ENCODE results near the gene FHOD3. TPM values are rescaled to one million over a fixed set of nuclear protein-coding genes. Genes with fewer than 3 reads are reported as not detected.

The FHOD3 gene
- total and polyA plus RNA-seq, 2 donors, result 0.90 to 4.1 TPM

DNA sequence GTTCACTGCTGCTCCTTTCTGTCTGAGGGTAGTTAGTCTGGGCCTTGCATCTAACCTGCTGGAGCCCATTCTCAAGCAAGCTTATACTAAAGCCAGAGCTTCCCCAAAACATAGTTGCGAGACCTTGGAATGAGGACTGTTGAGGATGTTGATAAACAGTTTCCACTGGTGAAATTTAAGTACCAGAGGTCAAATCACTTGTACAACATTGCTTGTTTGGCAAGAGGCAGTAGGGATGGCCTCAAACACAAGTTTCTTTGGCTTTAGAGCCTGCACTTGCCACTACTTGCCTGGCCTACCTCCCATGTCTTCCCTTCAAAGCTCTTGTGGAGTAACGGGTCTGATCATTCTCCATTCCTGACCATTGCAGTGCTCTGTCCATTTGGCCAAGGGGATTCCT lies 262.7 kb downstream of the FHOD3 start:
- DNase-seq (ENCODE audit: low read depth in 6 of 9, low spot score in 9 of 9), result no peak
- H3K27ac ChIP-seq (ENCODE audit: low read depth in 1 of 2, low read length in 1 of 2), result no peak overlapping the region
- H3K9me3 ChIP-seq (ENCODE audit: control insufficient read depth in 2 of 2, insufficient read depth in 1 of 2, low read length in 1 of 2), result no peaks in the 10 kb centered on the region
- WGBS, result 89% methylated on average over 2 of the region's 2 CpGs
- H3K4me1 ChIP-seq (ENCODE audit: control insufficient read depth in 2 of 2, insufficient read depth in 2 of 2, low read length in 2 of 2), result no peaks in the 10 kb centered on the region
- no peak overlapping the region for H3K4me3 ChIP-seq (ENCODE audit: low read length in 2 of 2)
- no peaks in the 10 kb centered on the region for H3K36me3 ChIP-seq (ENCODE audit: control insufficient read depth in 2 of 2, insufficient read depth in 2 of 2, low read length in 1 of 2)
- no peaks in the 10 kb centered on the region for H3K27me3 ChIP-seq (ENCODE audit: control insufficient read depth in 2 of 2, insufficient read depth in 1 of 2, low read length in 1 of 2)

DNA sequence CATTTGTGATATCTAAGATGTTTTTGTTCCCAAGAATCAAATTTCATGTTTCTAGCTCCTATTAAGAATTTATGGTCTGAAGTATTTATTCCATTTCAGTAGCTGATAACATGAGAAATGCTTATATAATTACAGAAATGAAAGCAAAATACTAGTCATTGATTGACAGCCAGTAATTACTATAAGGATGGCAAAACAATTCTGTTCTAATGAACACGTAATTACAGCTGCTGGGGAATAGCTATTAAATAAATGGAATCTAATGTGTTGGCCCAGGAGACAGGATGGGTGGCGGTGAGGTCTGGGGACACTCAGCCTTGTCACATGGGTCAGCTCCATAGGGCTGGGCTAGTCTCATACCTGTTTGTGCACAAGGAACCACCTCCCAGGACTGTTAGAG lies 263.5 kb downstream of the FHOD3 start:
- no peaks in the 10 kb centered on the region for H3K27me3 ChIP-seq (ENCODE audit: control insufficient read depth in 2 of 2, insufficient read depth in 1 of 2, low read length in 1 of 2)
- WGBS, result 95% methylated on average over 2 of the region's 2 CpGs
- H3K4me1 ChIP-seq (ENCODE audit: control insufficient read depth in 2 of 2, insufficient read depth in 2 of 2, low read length in 2 of 2), result no peaks in the 10 kb centered on the region
- H3K27ac ChIP-seq (ENCODE audit: low read depth in 1 of 2, low read length in 1 of 2), result no peak overlapping the region
- no peaks in the 10 kb centered on the region for H3K9me3 ChIP-seq (ENCODE audit: control insufficient read depth in 2 of 2, insufficient read depth in 1 of 2, low read length in 1 of 2)
- H3K36me3 ChIP-seq (ENCODE audit: control insufficient read depth in 2 of 2, insufficient read depth in 2 of 2, low read length in 1 of 2), result no peaks in the 10 kb centered on the region
- DNase-seq (ENCODE audit: low read depth in 6 of 9, low spot score in 9 of 9), result no peak
- no peak overlapping the region for H3K4me3 ChIP-seq (ENCODE audit: low read length in 2 of 2)

DNA sequence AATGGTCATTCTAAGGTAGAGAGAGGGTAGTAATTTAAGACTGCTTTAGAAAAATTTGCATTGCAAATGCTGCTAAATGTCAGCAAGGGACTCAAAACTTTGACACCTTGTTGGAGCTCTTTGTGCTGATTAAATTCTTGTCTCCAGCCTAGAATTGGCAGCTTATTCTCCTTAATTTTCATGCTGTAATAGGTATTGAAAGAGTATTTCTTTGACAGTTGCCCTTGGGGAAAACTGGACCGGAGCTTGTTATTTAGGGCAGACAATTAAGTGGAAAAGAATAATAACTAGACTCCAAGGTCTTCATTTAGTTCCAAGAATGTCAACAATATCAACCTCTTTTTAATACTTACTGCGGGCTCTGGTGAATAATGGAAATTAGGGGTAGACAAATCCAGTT lies 267.3 kb downstream of the FHOD3 start:
- no peaks in the 10 kb centered on the region for H3K4me1 ChIP-seq (ENCODE audit: control insufficient read depth in 2 of 2, insufficient read depth in 2 of 2, low read length in 2 of 2)
- H3K4me3 ChIP-seq (ENCODE audit: low read length in 2 of 2), result no peak overlapping the region
- H3K36me3 ChIP-seq (ENCODE audit: control insufficient read depth in 2 of 2, insufficient read depth in 2 of 2, low read length in 1 of 2), result no peaks in the 10 kb centered on the region
- WGBS, result 93% methylated on average over 2 of the region's 2 CpGs
- H3K27ac ChIP-seq (ENCODE audit: low read depth in 1 of 2, low read length in 1 of 2), result no peak overlapping the region
- H3K9me3 ChIP-seq (ENCODE audit: control insufficient read depth in 2 of 2, insufficient read depth in 1 of 2, low read length in 1 of 2), result no peaks in the 10 kb centered on the region
- DNase-seq (ENCODE audit: low read depth in 6 of 9, low spot score in 9 of 9), result no peak
- no peaks in the 10 kb centered on the region for H3K27me3 ChIP-seq (ENCODE audit: control insufficient read depth in 2 of 2, insufficient read depth in 1 of 2, low read length in 1 of 2)

DNA sequence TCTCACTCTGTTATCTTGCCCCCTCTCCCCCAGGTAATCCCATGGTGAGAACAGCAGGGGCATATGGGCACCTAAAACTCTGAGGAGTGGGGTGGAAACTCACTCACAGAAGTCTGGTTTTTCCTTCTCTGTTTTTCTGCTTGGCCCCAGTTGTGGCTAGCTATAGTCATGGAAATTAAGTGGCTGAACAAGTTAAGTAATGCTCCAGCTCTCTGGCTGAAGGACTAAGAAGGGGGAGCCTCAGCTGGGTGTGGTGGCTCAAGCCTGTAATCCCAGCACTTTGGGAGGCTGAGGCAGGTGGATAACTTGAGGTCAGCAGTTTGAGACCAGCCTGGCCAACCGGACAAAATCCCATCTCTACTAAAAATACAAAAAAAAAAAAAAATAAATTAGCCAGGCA lies 270.3 kb downstream of the FHOD3 start:
- Histone ChIP-seq H3K36me3 (ENCODE audit: control insufficient read depth in 2 of 2, insufficient read depth in 2 of 2, low read length in 1 of 2) (no peaks in the 10 kb centered on the region), H3K4me3 (ENCODE audit: low read length in 2 of 2) (no peak overlapping the region), H3K9me3 (ENCODE audit: control insufficient read depth in 2 of 2, insufficient read depth in 1 of 2, low read length in 1 of 2) (no peaks in the 10 kb centered on the region), H3K4me1 (ENCODE audit: control insufficient read depth in 2 of 2, insufficient read depth in 2 of 2, low read length in 2 of 2) (no peaks in the 10 kb centered on the region), H3K27me3 (ENCODE audit: control insufficient read depth in 2 of 2, insufficient read depth in 1 of 2, low read length in 1 of 2) (no peaks in the 10 kb centered on the region), H3K27ac (ENCODE audit: low read depth in 1 of 2, low read length in 1 of 2) (no peak overlapping the region)
- WGBS, result 100% methylated on average over 1 of the region's 1 CpG
- no peak for DNase-seq (ENCODE audit: low read depth in 6 of 9, low spot score in 9 of 9)

DNA sequence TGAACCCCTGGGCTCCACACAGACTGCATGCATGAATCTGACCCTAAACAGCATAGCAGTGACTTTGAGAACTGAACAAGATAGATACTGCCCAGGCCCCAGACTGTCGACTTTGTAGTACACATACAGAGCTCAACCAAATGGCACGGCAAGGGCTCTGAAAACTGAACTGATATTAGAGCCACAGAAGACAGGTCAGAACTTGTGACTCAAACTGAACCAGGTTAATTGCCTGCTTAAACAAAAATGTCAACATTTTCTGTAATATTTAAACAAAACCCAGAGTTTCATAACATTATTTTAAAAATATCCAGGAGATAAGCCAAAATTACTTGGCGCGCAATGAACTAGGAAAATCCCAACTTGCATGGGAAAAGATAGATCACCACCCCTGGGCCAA lies 271.0 kb downstream of the FHOD3 start:
- Histone ChIP-seq H3K27ac (ENCODE audit: low read depth in 1 of 2, low read length in 1 of 2) (no peak overlapping the region), H3K9me3 (ENCODE audit: control insufficient read depth in 2 of 2, insufficient read depth in 1 of 2, low read length in 1 of 2) (no peaks in the 10 kb centered on the region), H3K4me1 (ENCODE audit: control insufficient read depth in 2 of 2, insufficient read depth in 2 of 2, low read length in 2 of 2) (no peaks in the 10 kb centered on the region), H3K36me3 (ENCODE audit: control insufficient read depth in 2 of 2, insufficient read depth in 2 of 2, low read length in 1 of 2) (no peaks in the 10 kb centered on the region), H3K4me3 (ENCODE audit: low read length in 2 of 2) (no peak overlapping the region), H3K27me3 (ENCODE audit: control insufficient read depth in 2 of 2, insufficient read depth in 1 of 2, low read length in 1 of 2) (no peaks in the 10 kb centered on the region)
- 90% methylated on average over 4 of the region's 4 CpGs for WGBS
- no peak for DNase-seq (ENCODE audit: low read depth in 6 of 9, low spot score in 9 of 9)

DNA sequence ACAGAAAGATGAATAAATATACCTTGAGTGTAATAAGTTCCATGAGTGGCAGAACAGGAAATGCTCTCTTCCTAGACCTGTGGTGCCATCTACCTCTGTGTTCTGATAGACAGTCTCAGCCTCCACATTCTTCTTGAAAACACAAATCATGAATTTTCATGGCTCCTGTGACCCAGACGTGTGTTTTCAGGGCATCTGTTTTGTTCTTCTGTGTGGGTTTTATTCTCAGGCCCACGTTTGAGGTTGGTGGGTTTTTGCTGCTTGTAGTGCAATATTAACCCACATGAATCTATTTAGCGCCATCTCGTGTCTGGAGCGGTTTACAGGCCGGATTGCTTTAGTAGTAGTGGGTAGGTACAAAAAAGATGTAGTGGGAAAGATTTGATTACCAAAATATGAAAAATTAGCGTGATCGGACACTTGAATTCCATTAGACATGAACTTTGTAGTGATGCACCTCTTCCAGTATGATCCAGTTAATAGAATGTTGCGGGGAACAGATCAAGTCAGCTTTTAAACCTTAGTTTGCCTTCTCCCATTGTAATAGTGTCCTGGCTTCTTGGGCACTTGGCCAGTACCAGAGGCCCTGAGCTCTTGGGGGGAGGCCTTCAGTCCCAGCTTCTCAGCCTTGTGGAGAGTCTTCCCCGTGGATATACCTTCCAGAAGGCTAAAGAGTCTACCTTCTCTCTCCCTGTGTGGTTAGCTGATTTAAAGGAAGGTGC lies 274.8 kb downstream of the FHOD3 start:
- Histone ChIP-seq H3K4me3 (ENCODE audit: low read length in 2 of 2) (no peak overlapping the region), H3K4me1 (ENCODE audit: control insufficient read depth in 2 of 2, insufficient read depth in 2 of 2, low read length in 2 of 2) (no peaks in the 10 kb centered on the region), H3K27me3 (ENCODE audit: control insufficient read depth in 2 of 2, insufficient read depth in 1 of 2, low read length in 1 of 2) (peaks cover 0 to 2% of the 10 kb centered on the region in 2 donors), H3K27ac (ENCODE audit: low read depth in 1 of 2, low read length in 1 of 2) (no peak overlapping the region), H3K36me3 (ENCODE audit: control insufficient read depth in 2 of 2, insufficient read depth in 2 of 2, low read length in 1 of 2) (no peaks in the 10 kb centered on the region), H3K9me3 (ENCODE audit: control insufficient read depth in 2 of 2, insufficient read depth in 1 of 2, low read length in 1 of 2) (no peaks in the 10 kb centered on the region)
- WGBS, result 31% methylated on average over 10 of the region's 10 CpGs
- DNase-seq (ENCODE audit: low read depth in 6 of 9, low spot score in 9 of 9), result peak in 7 of 9 donors; percentile 24 to 66 (median 32)

DNA sequence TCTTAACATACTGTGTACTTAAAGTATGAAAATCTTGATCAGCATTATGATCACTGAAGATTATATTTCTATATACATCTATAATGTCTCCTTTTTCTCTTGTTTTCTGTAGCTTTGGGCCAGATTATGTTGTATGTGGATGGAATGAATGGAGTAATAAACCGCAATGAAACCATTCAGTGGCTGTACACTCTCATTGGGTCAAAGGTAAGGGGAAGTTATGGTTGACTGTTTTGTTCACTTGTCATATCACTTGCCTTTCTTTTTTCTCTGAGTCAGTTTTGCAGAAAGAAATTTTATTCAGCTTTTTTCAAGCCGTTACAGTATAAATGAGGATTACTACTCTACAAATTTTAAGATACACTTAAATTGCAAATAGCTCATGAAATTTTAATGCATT lies 278.8 kb downstream of the FHOD3 start:
- no peaks in the 10 kb centered on the region for H3K9me3 ChIP-seq (ENCODE audit: control insufficient read depth in 2 of 2, insufficient read depth in 1 of 2, low read length in 1 of 2)
- peaks cover 0 to 2% of the 10 kb centered on the region in 2 donors for H3K27me3 ChIP-seq (ENCODE audit: control insufficient read depth in 2 of 2, insufficient read depth in 1 of 2, low read length in 1 of 2)
- no peak overlapping the region for H3K4me3 ChIP-seq (ENCODE audit: low read length in 2 of 2)
- WGBS, result 97% methylated on average over 2 of the region's 2 CpGs
- no peaks in the 10 kb centered on the region for H3K36me3 ChIP-seq (ENCODE audit: control insufficient read depth in 2 of 2, insufficient read depth in 2 of 2, low read length in 1 of 2)
- H3K27ac ChIP-seq (ENCODE audit: low read depth in 1 of 2, low read length in 1 of 2), result no peak overlapping the region
- no peaks in the 10 kb centered on the region for H3K4me1 ChIP-seq (ENCODE audit: control insufficient read depth in 2 of 2, insufficient read depth in 2 of 2, low read length in 2 of 2)
- DNase-seq (ENCODE audit: low read depth in 6 of 9, low spot score in 9 of 9), result no peak

DNA sequence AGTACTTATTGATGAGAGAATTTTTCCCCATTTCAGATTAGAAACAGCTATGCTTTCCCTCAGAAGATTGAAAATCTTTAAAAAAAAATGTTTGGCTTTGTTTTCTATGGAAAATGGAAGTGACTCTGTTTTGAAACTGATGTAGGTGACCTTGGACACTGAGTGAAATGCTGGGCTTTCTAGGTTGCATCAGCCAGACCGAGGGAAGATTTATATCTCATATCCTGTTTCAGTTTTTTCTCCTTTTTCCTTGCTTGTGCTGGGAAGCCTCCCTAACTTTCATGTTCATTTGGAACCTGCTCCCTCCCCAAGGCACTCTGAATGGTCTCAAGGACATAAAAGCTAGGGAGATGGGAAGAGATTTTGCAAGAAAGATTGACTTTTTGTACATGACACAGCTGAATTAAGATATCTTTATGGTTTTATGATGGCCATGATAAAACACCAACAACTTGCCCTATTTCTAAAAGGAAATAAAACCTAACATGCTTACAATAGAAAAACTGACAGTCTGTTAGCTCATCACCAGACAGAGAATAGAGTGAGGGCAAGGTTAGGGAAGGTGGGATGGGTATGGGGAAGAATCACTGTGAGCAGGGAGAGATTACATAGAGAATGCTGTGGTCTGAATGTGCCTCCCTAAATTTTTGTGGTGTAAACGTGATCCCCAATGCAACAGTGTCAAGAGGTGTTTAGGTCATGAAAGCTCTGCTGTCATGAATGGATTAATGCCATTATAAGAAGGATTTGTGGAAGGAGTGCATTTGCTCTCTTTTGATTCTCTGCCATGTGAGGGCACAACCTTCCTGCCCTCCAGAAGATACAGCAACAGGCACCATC lies 281.6 kb downstream of the FHOD3 start:
- WGBS, result 71% methylated on average over 2 of the region's 2 CpGs
- no peak overlapping the region for H3K27ac ChIP-seq (ENCODE audit: low read depth in 1 of 2, low read length in 1 of 2)
- DNase-seq (ENCODE audit: low read depth in 6 of 9, low spot score in 9 of 9), result no peak

DNA sequence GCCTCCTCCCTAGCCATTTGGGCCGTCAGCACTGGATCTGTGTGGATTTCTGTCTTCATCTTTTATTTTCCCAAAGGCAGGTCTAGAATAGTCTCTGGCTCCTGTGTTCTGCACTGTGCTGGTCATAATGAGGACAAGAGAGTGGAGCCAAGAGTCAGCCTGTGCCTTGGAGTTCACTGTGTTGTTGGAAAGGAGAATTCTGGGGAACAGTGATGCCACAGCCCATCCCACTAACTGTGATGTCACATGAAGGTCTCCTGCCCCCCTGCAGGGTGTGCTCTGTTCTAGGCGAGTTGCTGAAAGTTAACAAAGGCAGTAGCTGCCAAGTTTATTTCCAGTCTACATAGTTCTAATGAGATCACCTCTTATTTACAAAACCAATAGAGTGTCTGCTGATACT lies 282.8 kb downstream of the FHOD3 start:
- no peak for DNase-seq (ENCODE audit: low read depth in 6 of 9, low spot score in 9 of 9)
- Histone ChIP-seq H3K9me3 (ENCODE audit: control insufficient read depth in 2 of 2, insufficient read depth in 1 of 2, low read length in 1 of 2) (no peaks in the 10 kb centered on the region), H3K27me3 (ENCODE audit: control insufficient read depth in 2 of 2, insufficient read depth in 1 of 2, low read length in 1 of 2) (peaks cover 0 to 2% of the 10 kb centered on the region in 2 donors), H3K36me3 (ENCODE audit: control insufficient read depth in 2 of 2, insufficient read depth in 2 of 2, low read length in 1 of 2) (no peaks in the 10 kb centered on the region), H3K4me3 (ENCODE audit: low read length in 2 of 2) (no peak overlapping the region), H3K27ac (ENCODE audit: low read depth in 1 of 2, low read length in 1 of 2) (peak overlapping the region; percentile 25 to 55), H3K4me1 (ENCODE audit: control insufficient read depth in 2 of 2, insufficient read depth in 2 of 2, low read length in 2 of 2) (no peaks in the 10 kb centered on the region)
- 91% methylated on average over 2 of the region's 2 CpGs for WGBS

More for the DNA sequence above, 281.6 kb downstream of the FHOD3 start:
- H3K36me3 ChIP-seq (ENCODE audit: control insufficient read depth in 2 of 2, insufficient read depth in 2 of 2, low read length in 1 of 2), result no peaks in the 10 kb centered on the region
- no peaks in the 10 kb centered on the region for H3K9me3 ChIP-seq (ENCODE audit: control insufficient read depth in 2 of 2, insufficient read depth in 1 of 2, low read length in 1 of 2)
- H3K27me3 ChIP-seq (ENCODE audit: control insufficient read depth in 2 of 2, insufficient read depth in 1 of 2, low read length in 1 of 2), result peaks cover 0 to 2% of the 10 kb centered on the region in 2 donors
- no peak overlapping the region for H3K4me3 ChIP-seq (ENCODE audit: low read length in 2 of 2)
- H3K4me1 ChIP-seq (ENCODE audit: control insufficient read depth in 2 of 2, insufficient read depth in 2 of 2, low read length in 2 of 2), result no peaks in the 10 kb centered on the region

Measured in thymus (tissue), 11 donors.